ENCODE data around the gene RPP25L. TPM values are rescaled to one million over a fixed set of nuclear protein-coding genes. Genes with fewer than 3 reads are reported as not detected.

The RPP25L gene
- total RNA-seq, 1 experiment from 2014 or later, result 51.1 TPM

DNA sequence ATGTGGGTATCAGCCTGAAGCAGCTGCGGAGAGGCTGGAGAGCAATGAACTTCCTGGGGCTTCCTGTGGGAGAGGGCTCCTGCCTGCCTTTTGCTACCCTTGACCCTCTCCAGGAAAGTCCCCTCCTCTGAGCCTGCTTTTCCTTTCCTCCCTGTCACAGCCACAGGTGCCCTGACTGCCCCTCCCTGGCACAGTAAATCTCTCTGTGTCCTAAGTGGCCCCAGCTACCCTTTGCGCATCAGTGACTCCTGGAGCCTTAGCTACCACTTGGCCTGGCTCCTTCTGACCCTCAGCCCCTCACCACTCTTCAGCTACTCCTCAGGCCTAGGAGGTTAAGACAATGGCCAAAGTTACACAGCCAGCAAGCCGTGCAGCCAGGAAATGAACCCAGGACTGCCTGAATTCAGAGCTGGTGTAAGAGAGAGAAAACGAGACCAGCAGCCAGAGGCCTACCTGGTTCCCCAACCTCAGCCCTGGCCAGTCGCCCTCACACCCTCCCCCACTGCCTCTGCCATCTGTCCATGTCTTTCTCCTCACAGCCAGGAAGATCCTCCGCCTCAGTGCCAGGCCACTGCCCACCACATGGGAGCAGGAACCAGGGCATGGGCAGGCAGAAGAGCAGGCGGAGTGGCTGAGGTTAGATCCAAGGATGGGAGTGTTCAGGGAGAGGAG lies 41.0 kb downstream of the RPP25L start:
- H2AFZ ChIP-seq (ENCODE audit: low read depth, low read length, poor library complexity, severe bottlenecking), result no peak overlapping the region
- H3K9ac ChIP-seq (ENCODE audit: low read length), result no peak overlapping the region
- intact Hi-C loops (cut with micrococcal nuclease), result no loop called here
- no peaks in the 10 kb centered on the region for H4K20me1 ChIP-seq (ENCODE audit: insufficient read depth)
- ChIA-PET RAD21 (ENCODE audit: low non-redundant PET in 1 of 2, low total read pairs in 2 of 2, uncharacterized antibody in 2 of 2, unreplicated experiment in 2 of 2) (no interaction called here), CTCF (interaction anchor here (1.0 kb wide), 1 partner anchor 21 kb away, joined by 3 read pairs; no protein-coding TSS in a partner anchor), POLR2A (no interaction called here)
- no peaks in the 10 kb centered on the region for H3K9me2 ChIP-seq (ENCODE audit: insufficient read depth)
- no peaks in the 10 kb centered on the region for H3K79me2 ChIP-seq (ENCODE audit: insufficient read depth, low read length)
- H3K36me3 ChIP-seq (ENCODE audit: control insufficient read depth in 1 of 2, insufficient read depth in 2 of 2, low read length in 2 of 2), result no peaks in the 10 kb centered on the region
- no peaks in the 10 kb centered on the region for H3K27me3 ChIP-seq (ENCODE audit: insufficient read depth, low read length)
- no peak overlapping the region for H3K4me3 ChIP-seq (replicated peaks in 1 of 2; ENCODE audit: low read depth in 1 of 2, low read length in 2 of 2)
- H3K4me2 ChIP-seq (ENCODE audit: low read length), result no peak overlapping the region
- ATAC-seq (no peak), DNase-seq (ENCODE audit: low read depth, low spot score) (no peak)
- BruUV-seq (replicated peaks), result no TSS peak
- no peak overlapping the region for H3K27ac ChIP-seq (ENCODE audit: low read depth, low read length)
- H3K4me1 ChIP-seq (ENCODE audit: control insufficient read depth in 1 of 2, insufficient read depth in 2 of 2, low read length in 2 of 2), result no peaks in the 10 kb centered on the region; a peak in 1 of 4 replicates
- TF ChIP-seq EGR1 (IDR thresholded peaks at IDR 0.05; ENCODE audit: low read depth), result no peak
- TF ChIP-seq EZH2phosphoT487 (IDR thresholded peaks at IDR 0.05; ENCODE audit: borderline replicate concordance), result no peak
- TF ChIP-seq, protein P1, sequence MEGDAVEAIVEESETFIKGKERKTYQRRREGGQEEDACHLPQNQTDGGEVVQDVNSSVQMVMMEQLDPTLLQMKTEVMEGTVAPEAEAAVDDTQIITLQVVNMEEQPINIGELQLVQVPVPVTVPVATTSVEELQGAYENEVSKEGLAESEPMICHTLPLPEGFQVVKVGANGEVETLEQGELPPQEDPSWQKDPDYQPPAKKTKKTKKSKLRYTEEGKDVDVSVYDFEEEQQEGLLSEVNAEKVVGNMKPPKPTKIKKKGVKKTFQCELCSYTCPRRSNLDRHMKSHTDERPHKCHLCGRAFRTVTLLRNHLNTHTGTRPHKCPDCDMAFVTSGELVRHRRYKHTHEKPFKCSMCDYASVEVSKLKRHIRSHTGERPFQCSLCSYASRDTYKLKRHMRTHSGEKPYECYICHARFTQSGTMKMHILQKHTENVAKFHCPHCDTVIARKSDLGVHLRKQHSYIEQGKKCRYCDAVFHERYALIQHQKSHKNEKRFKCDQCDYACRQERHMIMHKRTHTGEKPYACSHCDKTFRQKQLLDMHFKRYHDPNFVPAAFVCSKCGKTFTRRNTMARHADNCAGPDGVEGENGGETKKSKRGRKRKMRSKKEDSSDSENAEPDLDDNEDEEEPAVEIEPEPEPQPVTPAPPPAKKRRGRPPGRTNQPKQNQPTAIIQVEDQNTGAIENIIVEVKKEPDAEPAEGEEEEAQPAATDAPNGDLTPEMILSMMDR (IDR thresholded peaks at IDR 0.05 in 2 of 3, conservative IDR thresholded peaks at IDR 0.05 in 1 of 3; ENCODE audit: borderline replicate concordance in 1 of 3, insufficient read depth in 1 of 3, low read depth in 2 of 3, low read length in 2 of 3), result no peak
- no peak for TF ChIP-seq SP1 (IDR thresholded peaks at IDR 0.05; ENCODE audit: low read depth)
- no peaks in the 10 kb centered on the region for H3K9me3 ChIP-seq (ENCODE audit: control insufficient read depth in 1 of 2, insufficient read depth in 1 of 2, low read depth in 1 of 2, low read length in 2 of 2)

GRCh38 chr9:34570376-34570775 lies 41.5 kb downstream of the RPP25L start:
- H3K27me3 ChIP-seq (ENCODE audit: insufficient read depth, low read length), result no peaks in the 10 kb centered on the region
- POLR2A ChIA-PET, result no interaction called here

More at GRCh38 chr9:34570376-34570775, 41.5 kb downstream of the RPP25L start:
- H3K27ac ChIP-seq (ENCODE audit: low read depth, low read length), result no peak overlapping the region
- H3K4me2 ChIP-seq (ENCODE audit: low read length), result no peak overlapping the region
- H3K9ac ChIP-seq (ENCODE audit: low read length), result no peak overlapping the region
- no peaks in the 10 kb centered on the region; a peak in 1 of 4 replicates for H3K4me1 ChIP-seq (ENCODE audit: control insufficient read depth in 1 of 2, insufficient read depth in 2 of 2, low read length in 2 of 2)
- intact Hi-C loops (cut with micrococcal nuclease), result no loop called here
- ChIA-PET CTCF (interaction anchor here (1.0 kb wide), 1 partner anchor 21 kb away, joined by 3 read pairs; no protein-coding TSS in a partner anchor), RAD21 (ENCODE audit: low non-redundant PET in 1 of 2, low total read pairs in 2 of 2, uncharacterized antibody in 2 of 2, unreplicated experiment in 2 of 2) (no interaction called here)
- no TSS peak for BruUV-seq (replicated peaks)
- ATAC-seq, result no peak
- no peaks in the 10 kb centered on the region for H4K20me1 ChIP-seq (ENCODE audit: insufficient read depth)
- DNase-seq (ENCODE audit: low read depth, low spot score), result no peak
- no peaks in the 10 kb centered on the region for H3K79me2 ChIP-seq (ENCODE audit: insufficient read depth, low read length)
- H3K36me3 ChIP-seq (ENCODE audit: control insufficient read depth in 1 of 2, insufficient read depth in 2 of 2, low read length in 2 of 2), result no peaks in the 10 kb centered on the region
- no peak overlapping the region for H2AFZ ChIP-seq (ENCODE audit: low read depth, low read length, poor library complexity, severe bottlenecking)
- H3K9me2 ChIP-seq (ENCODE audit: insufficient read depth), result no peaks in the 10 kb centered on the region
- TF ChIP-seq ZFX (IDR thresholded peaks at IDR 0.05) (no peak), EGR1 (IDR thresholded peaks at IDR 0.05; ENCODE audit: low read depth) (no peak), ATF3 (IDR thresholded peaks at IDR 0.05) (no peak)
- TF ChIP-seq, protein P1 (IDR thresholded peaks at IDR 0.05 in 2 of 3, conservative IDR thresholded peaks at IDR 0.05 in 1 of 3; ENCODE audit: borderline replicate concordance in 1 of 3, insufficient read depth in 1 of 3, low read depth in 2 of 3, low read length in 2 of 3), result no peak
- no peak overlapping the region for H3K4me3 ChIP-seq (replicated peaks in 1 of 2; ENCODE audit: low read depth in 1 of 2, low read length in 2 of 2)
- no peaks in the 10 kb centered on the region for H3K9me3 ChIP-seq (ENCODE audit: control insufficient read depth in 1 of 2, insufficient read depth in 1 of 2, low read depth in 1 of 2, low read length in 2 of 2)

Measured in HCT116 (cell line).